ENCODE data around the gene RNF220. TPM values are rescaled to one million over a fixed set of nuclear protein-coding genes. Genes with fewer than 3 reads are reported as not detected.

The RNF220 gene
- total RNA-seq, 2 donors from 2014 or later, result 85.4 to 124 TPM

DNA sequence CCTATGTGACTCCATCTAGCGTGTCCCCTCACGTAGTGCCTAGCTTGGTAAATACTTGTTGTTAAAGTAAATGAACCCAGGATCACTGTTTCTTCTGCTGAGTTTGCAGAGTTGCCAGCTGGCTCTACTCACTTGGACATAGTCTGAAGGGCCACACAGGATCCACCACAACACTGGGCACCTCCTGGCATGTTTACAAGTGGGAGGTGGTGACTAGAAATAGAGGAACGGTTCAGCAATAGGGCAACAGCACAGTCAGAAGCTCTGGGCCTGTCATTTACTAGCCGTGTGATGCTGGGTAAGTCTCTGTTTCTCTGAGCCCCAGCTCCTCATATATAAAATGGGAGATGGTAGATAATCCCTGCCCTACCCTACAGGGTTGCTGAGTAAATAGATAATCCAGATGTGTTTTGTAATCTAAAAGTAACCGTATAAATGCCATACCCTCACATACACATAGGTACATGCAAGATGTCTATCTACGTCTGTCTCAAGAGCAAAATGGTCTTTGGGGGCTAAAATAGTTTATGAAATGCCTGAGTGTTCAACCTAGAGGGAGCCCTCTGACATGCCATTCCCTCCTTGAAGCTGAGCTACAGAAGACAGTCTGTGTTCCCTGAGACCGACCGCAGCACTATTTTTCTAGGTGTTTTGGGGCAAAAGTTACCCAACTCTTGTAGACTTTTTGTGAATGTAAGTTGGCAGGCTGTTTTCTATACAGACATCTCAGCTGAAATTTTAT is 20.5 kb downstream of the RNF220 start:
- DNase-seq (no peak), ATAC-seq (no peak)
- no peak overlapping the region for H3K27ac ChIP-seq
- H3K4me1 ChIP-seq, result peaks cover 11% of the 10 kb centered on the region
- H3K27me3 ChIP-seq, result peaks cover 0 to under 1% of the 10 kb centered on the region in 2 donors
- H3K4me3 ChIP-seq, result no peak overlapping the region
- 59 to 72% methylated on average over 8 of the region's 8 CpGs for WGBS, 2 donors
- H3K9me3 ChIP-seq, result no peaks in the 10 kb centered on the region
- TF ChIP-seq, protein P1, sequence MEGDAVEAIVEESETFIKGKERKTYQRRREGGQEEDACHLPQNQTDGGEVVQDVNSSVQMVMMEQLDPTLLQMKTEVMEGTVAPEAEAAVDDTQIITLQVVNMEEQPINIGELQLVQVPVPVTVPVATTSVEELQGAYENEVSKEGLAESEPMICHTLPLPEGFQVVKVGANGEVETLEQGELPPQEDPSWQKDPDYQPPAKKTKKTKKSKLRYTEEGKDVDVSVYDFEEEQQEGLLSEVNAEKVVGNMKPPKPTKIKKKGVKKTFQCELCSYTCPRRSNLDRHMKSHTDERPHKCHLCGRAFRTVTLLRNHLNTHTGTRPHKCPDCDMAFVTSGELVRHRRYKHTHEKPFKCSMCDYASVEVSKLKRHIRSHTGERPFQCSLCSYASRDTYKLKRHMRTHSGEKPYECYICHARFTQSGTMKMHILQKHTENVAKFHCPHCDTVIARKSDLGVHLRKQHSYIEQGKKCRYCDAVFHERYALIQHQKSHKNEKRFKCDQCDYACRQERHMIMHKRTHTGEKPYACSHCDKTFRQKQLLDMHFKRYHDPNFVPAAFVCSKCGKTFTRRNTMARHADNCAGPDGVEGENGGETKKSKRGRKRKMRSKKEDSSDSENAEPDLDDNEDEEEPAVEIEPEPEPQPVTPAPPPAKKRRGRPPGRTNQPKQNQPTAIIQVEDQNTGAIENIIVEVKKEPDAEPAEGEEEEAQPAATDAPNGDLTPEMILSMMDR (IDR thresholded peaks at IDR 0.05), result no peak
- no peak for TF ChIP-seq POLR2A (IDR thresholded peaks at IDR 0.05)
- no peaks in the 10 kb centered on the region for H3K36me3 ChIP-seq (replicated peaks in 1 of 2; ENCODE audit: insufficient read depth in 1 of 2, low read depth in 2 of 2)
- intact Hi-C loops (cut with DNase I), result no loop called here

DNA sequence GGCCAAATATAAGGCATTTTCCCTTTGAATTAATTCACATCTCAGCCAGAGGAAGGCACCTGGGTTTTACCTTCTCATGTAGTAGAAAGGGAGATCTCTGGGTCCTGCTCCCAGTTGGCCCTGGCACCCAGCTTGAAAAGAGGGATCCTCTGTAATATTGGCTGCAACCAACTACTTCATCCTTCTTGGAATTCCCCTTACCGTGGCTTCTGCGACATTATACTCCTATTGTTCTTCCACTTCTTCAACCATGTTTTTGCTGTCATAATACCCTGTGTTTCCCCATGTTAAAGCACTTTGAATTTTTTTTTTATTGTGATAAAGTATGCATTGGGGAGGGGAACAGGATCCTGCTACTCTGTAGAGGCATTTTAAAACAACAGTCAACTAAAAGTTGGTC is 26.8 kb downstream of the RNF220 start:
- Histone ChIP-seq H3K27ac (no peak overlapping the region), H3K9me3 (no peaks in the 10 kb centered on the region), H3K27me3 (no peaks in the 10 kb centered on the region), H3K4me3 (no peak overlapping the region), H3K4me1 (no peaks in the 10 kb centered on the region), H3K36me3 (replicated peaks in 1 of 2; ENCODE audit: insufficient read depth in 1 of 2, low read depth in 2 of 2) (no peaks in the 10 kb centered on the region)
- 72 to 88% methylated on average over 2 of the region's 2 CpGs for WGBS, 2 donors
- TF ChIP-seq, protein P1 (IDR thresholded peaks at IDR 0.05), result no peak
- TF ChIP-seq POLR2A (IDR thresholded peaks at IDR 0.05), result no peak
- no peak for DNase-seq
- ATAC-seq, result no peak
- intact Hi-C loops (cut with DNase I), result no loop called here

DNA sequence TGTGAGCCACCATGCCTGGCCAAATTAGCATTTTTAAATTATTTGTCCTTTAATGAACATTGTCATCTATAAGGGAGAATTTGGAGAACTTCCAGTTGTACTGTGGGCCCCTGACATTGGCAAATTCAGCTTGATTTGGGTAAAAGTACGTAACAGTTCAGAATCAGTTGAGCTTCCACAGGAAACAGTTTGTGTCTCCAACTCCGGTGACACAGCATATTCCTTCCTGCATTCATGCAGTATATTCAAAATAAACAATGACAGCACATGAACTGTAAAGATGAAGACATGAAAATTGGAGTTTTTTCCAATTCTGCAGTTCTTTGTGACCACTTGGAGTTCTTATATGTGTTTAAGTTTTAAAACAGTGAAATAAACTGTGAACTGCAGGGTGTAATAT is 28.2 kb downstream of the RNF220 start:
- no peak overlapping the region for H3K4me3 ChIP-seq
- WGBS, 2 donors, result 69 to 84% methylated on average over 2 of the region's 2 CpGs
- H3K4me1 ChIP-seq, result no peaks in the 10 kb centered on the region
- ATAC-seq (no peak), DNase-seq (no peak)
- H3K27me3 ChIP-seq, result no peaks in the 10 kb centered on the region
- H3K27ac ChIP-seq, result no peak overlapping the region
- no peaks in the 10 kb centered on the region for H3K9me3 ChIP-seq
- intact Hi-C loops (cut with DNase I), result no loop called here
- no peak for TF ChIP-seq POLR2A (IDR thresholded peaks at IDR 0.05)
- TF ChIP-seq, protein P1 (IDR thresholded peaks at IDR 0.05), result no peak
- H3K36me3 ChIP-seq (replicated peaks in 1 of 2; ENCODE audit: insufficient read depth in 1 of 2, low read depth in 2 of 2), result no peaks in the 10 kb centered on the region

DNA sequence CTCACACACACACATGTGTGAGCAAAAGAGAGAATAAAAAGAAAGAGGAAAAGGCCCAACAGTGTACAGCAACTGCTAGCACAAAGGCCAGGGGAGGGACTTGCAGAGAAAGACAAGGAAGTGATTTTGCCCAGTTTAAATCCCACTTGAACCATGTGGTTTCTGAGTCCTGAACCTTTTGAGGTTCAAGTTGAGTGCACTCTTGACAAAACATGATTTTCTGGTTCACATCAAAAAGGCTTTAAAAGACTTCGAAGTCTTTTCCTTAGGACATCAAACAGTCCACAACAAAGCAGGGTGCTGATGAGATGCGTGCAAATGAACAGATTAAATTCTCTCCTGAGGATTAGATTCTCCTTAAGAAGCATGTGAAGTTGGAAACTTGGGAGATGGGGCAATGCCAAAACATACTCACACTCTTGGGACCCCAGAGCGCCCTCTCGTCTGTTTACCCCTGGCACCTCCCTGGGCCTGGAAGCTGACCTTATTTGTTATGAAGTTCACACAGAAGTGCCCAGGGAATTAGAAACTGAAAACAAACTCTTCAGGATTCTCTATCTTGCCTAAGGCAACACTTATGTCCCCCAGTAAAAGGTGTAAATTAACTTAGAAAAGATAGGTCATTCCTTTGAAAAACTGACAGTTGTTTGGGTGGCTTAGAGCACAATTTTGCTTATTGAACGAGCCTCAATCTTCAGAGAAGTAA is 31.5 kb downstream of the RNF220 start:
- intact Hi-C loops (cut with DNase I), result no loop called here
- Histone ChIP-seq H3K27me3 (no peaks in the 10 kb centered on the region), H3K9me3 (no peaks in the 10 kb centered on the region), H3K36me3 (replicated peaks in 1 of 2; ENCODE audit: insufficient read depth in 1 of 2, low read depth in 2 of 2) (no peaks in the 10 kb centered on the region), H3K4me1 (no peaks in the 10 kb centered on the region), H3K27ac (no peak overlapping the region), H3K4me3 (no peak overlapping the region)
- WGBS, 2 donors, result 82 to 83% methylated on average over 5 of the region's 5 CpGs
- TF ChIP-seq, protein P1 (IDR thresholded peaks at IDR 0.05), result no peak
- no peak for TF ChIP-seq POLR2A (IDR thresholded peaks at IDR 0.05)
- no peak for ATAC-seq
- DNase-seq, result no peak

Data from body of pancreas (tissue), 4 donors.